Peyer's patch (tissue), 4 donors: ENCODE data around the gene TBCB. TPM values are rescaled to one million over a fixed set of nuclear protein-coding genes. Genes with fewer than 3 reads are reported as not detected.
A peak's percentile ranks its signal among the peaks of the same experiment; 100 is the strongest.

ENCODE experiments used
- DNase-seq, 3 donors: peaks; one replicate each; pipeline ENCODE4 v3.0.0-alpha.2; 2017 to 2019
- H3K27ac ChIP-seq, 4 donors: fragments of 200-600 bp; sonication (generic); one replicate each; pipeline ENCODE4 v1.5.1; 2016 to 2019
- H3K27me3 ChIP-seq, 2 donors: fragments of 200-600 bp; sonication (generic); one replicate each; pipeline ENCODE4 v1.5.1; 2019
- H3K36me3 ChIP-seq, 3 donors: fragments of 200-600 bp; sonication (generic); one replicate each; pipeline ENCODE4 v1.5.1; 2016 to 2019
- H3K4me1 ChIP-seq, 4 donors: fragments of 200-600 bp; sonication (generic); one replicate each; pipeline ENCODE4 v1.5.1; 2016 to 2019
- H3K4me3 ChIP-seq, 4 donors: fragments of 200-600 bp; sonication (generic); 1 replicate in 3 of 4; 2 replicates in 1 of 4; pipeline ENCODE4 v1.5.1; 2016 to 2019; ENCODE audit warnings: mild to moderate bottlenecking in 1 of 4
- H3K9me3 ChIP-seq, 4 donors: fragments of 200-600 bp; sonication (generic); one replicate each; pipeline ENCODE4 v1.5.1; 2016 to 2019; ENCODE audit warnings: mild to moderate bottlenecking in 1 of 4
- CTCF ChIP-seq, 6 experiments: fragments of 450-650 bp in 4 of 6; fragments of 200-600 bp in 2 of 6; sonication (generic) in 1 of 6; IDR thresholded peaks; one replicate each; pipeline ENCODE4 v1.5.1; 2017 to 2019; ENCODE audit warnings: antibody characterized with exemption in 6 of 6, mild to moderate bottlenecking in 3 of 6, moderate library complexity in 1 of 6
- POLR2A ChIP-seq, 2 donors: fragments of 450-650 bp; IDR thresholded peaks; one replicate each; pipeline ENCODE4 v1.5.1; 2017; ENCODE audit warnings: antibody characterized with exemption in 2 of 2, mild to moderate bottlenecking in 2 of 2, moderate library complexity in 2 of 2
- total RNA-seq, 4 donors: library from RNA; depleted of rRNA; stranded (reverse); fragments of >200 nt; gene quantifications; one replicate each; pipeline ENCODE4 v1.1.0, GENCODE V29; 2016

Gene TBCB
- total RNA-seq, 4 donors from 2014 or later: 59.7 to 81.7 (median 69.1) TPM

GRCh38 chr19:36144624-36145023 is 29.4 kb downstream of the TBCB start:
- no peak for DNase-seq
- TF ChIP-seq POLR2A (IDR thresholded peaks at IDR 0.05) (no peak), CTCF (IDR thresholded peaks at IDR 0.05) (no peak)
- Histone ChIP-seq H3K4me1 (peaks cover 0 to 12% (median 3%) of the 10 kb centered on the region in 4 donors), H3K36me3 (peaks cover 0 to 80% (median 2%) of the 10 kb centered on the region in 3 donors), H3K9me3 (no peaks in the 10 kb centered on the region), H3K27ac (no peak overlapping the region), H3K27me3 (no peaks in the 10 kb centered on the region), H3K4me3 (no peak overlapping the region)

DNA sequence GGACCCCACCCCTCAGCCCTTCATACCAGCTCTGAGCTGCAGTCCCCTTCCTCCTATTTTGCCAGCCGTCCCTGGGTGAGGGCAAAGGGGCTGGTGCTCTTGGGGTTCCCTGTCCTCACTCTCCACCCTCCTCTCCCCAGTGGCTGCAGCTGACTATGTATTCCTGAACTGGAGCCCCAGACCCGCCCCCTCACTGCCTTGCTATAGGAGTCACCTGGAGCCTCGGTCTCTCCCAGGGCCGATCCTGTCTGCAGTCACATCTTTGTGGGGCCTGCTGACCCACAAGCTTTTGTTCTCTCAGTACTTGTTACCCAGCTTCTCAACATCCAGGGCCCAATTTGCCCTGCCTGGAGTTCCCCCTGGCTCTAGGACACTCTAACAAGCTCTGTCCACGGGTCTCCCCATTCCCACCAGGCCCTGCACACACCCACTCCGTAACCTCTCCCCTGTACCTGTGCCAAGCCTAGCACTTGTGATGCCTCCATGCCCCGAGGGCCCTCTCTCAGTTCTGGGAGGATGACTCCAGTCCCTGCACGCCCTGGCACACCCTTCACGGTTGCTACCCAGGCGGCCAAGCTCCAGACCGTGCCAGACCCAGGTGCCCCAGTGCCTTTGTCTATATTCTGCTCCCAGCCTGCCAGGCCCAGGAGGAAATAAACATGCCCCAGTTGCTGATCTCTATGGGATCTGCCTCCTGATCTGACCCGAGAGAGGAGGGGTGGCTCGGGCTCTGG is 34.6 kb downstream of the TBCB start:
- Histone ChIP-seq H3K27me3 (no peaks in the 10 kb centered on the region), H3K4me1 (peaks cover 0 to 4% (median 0%) of the 10 kb centered on the region in 4 donors), H3K4me3 (no peak overlapping the region), H3K9me3 (no peaks in the 10 kb centered on the region), H3K36me3 (peaks cover 0 to 71% (median 2%) of the 10 kb centered on the region in 3 donors), H3K27ac (no peak overlapping the region)
- TF ChIP-seq POLR2A (IDR thresholded peaks at IDR 0.05) (no peak), CTCF (IDR thresholded peaks at IDR 0.05) (no peak)
- no peak for DNase-seq

DNA sequence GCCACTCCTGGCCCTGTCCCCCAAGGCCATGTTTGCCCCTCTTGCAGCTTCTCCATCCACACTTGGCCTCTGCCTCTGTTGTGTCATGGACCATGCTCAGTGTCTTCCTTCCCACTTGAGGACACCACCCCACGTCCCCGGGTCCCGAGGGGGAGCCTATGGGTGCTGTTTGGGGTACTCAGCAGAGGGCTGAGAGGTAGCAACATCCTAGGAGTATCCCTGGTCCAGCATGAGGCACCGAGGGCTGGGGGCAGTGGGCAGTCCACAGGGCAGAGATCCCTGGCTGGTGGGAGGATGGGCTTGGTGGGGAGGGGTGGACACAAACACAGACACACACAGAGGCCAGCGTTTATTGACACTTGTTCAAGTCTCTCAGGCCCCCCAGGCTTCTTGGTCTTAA is 35.3 kb downstream of the TBCB start:
- no peak overlapping the region for H3K4me3 ChIP-seq
- H3K27ac ChIP-seq: peak overlapping the region in 3 of 4 donors; percentile 69 to 98 (median 88)
- H3K36me3 ChIP-seq: peaks cover 0 to 64% (median under 1%) of the 10 kb centered on the region in 3 donors
- peaks cover 0 to 4% (median 0%) of the 10 kb centered on the region in 4 donors for H3K4me1 ChIP-seq
- DNase-seq: no peak
- TF ChIP-seq POLR2A (IDR thresholded peaks at IDR 0.05) (no peak), CTCF (IDR thresholded peaks at IDR 0.05) (no peak)
- no peaks in the 10 kb centered on the region for H3K9me3 ChIP-seq
- no peaks in the 10 kb centered on the region for H3K27me3 ChIP-seq

GRCh38 chr19:36151144-36152018 is 36.1 kb downstream of the TBCB start:
- peaks cover 0 to 56% (median 0%) of the 10 kb centered on the region in 3 donors for H3K36me3 ChIP-seq
- peak overlapping the region; percentile 27 to 59 (median 42) for H3K4me3 ChIP-seq

More at GRCh38 chr19:36151144-36152018, 36.1 kb downstream of the TBCB start:
- Histone ChIP-seq H3K4me1 (peaks cover 0 to 4% (median 0%) of the 10 kb centered on the region in 4 donors), H3K9me3 (no peaks in the 10 kb centered on the region), H3K27me3 (no peaks in the 10 kb centered on the region), H3K27ac (peak overlapping the region; percentile 69 to 98 (median 82))
- peak in 1 of 3 donors; percentile 53 for DNase-seq
- TF ChIP-seq CTCF (IDR thresholded peaks at IDR 0.05) (no peak), POLR2A (IDR thresholded peaks at IDR 0.05) (no peak)
